Coronary artery (tissue), 2 donors: ENCODE results near the gene BMAL1.

Experiments used
- DNase-seq: peaks from one replicate; pipeline ENCODE4 v3.0.0-alpha.2; 2017; ENCODE audit warnings: low spot score
- H3K27ac ChIP-seq, 2 donors: fragments of 200-600 bp; sonication (generic); one replicate each; pipeline ENCODE4 v1.5.1; 2016 to 2019
- H3K4me3 ChIP-seq: fragments of 200-600 bp; sonication (generic); 2 replicates; pipeline ENCODE4 v1.5.1; 2016; ENCODE audit warnings: mild to moderate bottlenecking, moderate library complexity
- TF ChIP-seq, protein P1 (sequence below): fragments of 200-600 bp; sonication (generic); IDR thresholded peaks from one replicate; pipeline ENCODE4 v1.5.1; 2019; ENCODE audit warnings: antibody characterized with exemption

The BMAL1 gene

DNA sequence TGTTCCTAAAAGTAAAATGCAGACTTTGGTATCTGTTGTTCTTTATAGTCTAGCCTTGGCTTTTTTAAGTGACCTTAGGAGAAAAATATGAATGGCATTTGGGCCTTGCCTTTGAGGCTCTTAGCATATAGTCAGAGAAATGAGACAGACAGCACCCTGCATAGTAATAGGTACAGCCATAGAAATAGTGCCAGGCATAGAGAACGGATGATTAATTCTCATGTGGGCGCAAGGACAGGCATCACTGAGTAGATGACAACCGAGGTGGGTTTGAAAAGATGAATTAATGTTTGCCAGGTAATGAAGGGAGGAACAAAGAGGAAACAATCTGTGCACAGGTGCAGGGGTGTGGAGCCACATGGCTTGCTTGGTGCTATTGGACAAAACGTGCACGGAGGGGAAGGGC is 90.5 kb downstream of the BMAL1 start:
- TF ChIP-seq, protein P1, sequence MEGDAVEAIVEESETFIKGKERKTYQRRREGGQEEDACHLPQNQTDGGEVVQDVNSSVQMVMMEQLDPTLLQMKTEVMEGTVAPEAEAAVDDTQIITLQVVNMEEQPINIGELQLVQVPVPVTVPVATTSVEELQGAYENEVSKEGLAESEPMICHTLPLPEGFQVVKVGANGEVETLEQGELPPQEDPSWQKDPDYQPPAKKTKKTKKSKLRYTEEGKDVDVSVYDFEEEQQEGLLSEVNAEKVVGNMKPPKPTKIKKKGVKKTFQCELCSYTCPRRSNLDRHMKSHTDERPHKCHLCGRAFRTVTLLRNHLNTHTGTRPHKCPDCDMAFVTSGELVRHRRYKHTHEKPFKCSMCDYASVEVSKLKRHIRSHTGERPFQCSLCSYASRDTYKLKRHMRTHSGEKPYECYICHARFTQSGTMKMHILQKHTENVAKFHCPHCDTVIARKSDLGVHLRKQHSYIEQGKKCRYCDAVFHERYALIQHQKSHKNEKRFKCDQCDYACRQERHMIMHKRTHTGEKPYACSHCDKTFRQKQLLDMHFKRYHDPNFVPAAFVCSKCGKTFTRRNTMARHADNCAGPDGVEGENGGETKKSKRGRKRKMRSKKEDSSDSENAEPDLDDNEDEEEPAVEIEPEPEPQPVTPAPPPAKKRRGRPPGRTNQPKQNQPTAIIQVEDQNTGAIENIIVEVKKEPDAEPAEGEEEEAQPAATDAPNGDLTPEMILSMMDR, result no peak
- H3K27ac ChIP-seq, result no peak overlapping the region
- no peak for DNase-seq
- no peak overlapping the region for H3K4me3 ChIP-seq

DNA sequence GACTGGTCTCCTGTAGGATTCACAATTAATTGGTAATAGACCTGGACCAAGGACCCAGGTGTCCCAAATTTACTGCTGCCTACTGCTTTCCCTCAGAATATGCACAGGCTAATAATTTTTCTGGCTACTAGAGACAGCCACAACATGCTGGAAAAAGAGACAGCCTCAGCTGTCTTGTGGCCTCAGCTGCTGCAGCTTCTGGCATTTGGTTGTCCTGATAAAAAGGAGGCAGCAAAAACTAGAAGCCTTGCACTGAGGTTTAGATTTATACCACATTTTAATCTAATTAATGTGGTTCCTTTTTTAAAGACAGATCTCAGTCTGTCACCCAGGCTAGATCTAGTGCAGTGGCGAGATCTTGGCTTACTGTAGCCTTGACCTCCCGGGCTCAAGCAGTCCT is 95.6 kb downstream of the BMAL1 start:
- DNase-seq, result no peak
- H3K27ac ChIP-seq, result no peak overlapping the region
- H3K4me3 ChIP-seq, result no peak overlapping the region
- TF ChIP-seq, protein P1, result no peak

DNA sequence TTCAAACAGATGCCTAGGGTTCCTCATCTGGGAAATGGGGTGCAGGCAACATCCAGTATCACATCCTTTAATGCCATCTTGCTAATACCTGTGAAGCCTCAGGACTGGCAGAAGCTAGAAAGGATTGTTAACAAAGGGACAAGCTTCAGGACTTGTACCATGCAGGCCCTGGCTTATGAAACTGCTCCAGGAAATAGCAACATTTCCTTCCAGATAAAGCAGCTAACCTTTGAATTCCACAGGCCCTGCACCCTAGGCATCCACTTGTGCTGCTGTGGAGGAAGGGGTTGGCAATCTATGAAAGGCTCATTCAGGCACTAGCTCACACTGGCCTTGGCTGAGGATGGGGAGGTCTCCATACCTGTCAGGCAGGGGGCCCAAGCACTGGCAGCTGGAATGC is 98.2 kb downstream of the BMAL1 start:
- Histone ChIP-seq H3K27ac (no peak overlapping the region), H3K4me3 (no peak overlapping the region)
- TF ChIP-seq, protein P1, result no peak
- DNase-seq, result no peak

DNA sequence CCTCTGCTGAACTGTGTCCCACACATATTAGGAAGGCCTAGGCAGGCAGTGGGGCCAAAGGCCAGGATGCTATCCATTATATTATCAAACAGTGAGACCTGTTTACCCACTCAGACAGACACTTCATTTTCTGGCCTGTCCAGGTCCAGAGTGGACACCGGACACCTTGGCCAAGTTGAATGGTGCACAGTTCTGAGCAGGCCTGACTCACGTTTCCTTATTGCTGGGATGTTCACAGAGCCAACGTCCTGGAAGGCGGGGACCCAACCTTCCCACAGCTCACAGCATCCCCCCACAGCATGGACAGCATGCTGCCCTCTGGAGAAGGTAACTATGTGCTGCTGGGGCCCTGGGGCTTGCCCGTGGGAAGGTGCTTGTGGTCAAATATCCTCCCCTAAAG is 98.8 kb downstream of the BMAL1 start:
- no peak overlapping the region for H3K27ac ChIP-seq
- no peak for DNase-seq
- no peak overlapping the region for H3K4me3 ChIP-seq
- TF ChIP-seq, protein P1, result no peak

DNA sequence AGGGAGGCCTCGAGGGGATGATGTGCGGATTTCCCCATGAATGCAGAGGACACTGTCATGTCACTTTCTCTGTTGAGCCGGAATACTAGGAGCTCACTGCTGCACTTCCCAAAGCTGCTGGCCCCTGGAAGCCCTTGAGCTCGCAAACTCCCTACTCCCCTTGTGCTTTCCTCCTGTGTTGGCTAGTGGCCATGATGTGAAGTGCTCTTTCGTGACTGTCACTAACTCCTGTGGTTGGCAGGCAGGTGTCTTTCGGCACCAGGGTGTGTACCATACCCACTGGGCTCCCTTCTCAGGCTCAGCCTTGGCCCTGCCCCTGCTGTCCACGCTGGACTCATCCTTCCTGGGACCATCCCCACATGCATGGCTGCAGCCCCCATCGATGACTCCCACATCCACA is 99.2 kb downstream of the BMAL1 start:
- DNase-seq, result no peak
- H3K4me3 ChIP-seq, result no peak overlapping the region
- no peak overlapping the region for H3K27ac ChIP-seq
- TF ChIP-seq, protein P1, result no peak

- Histone ChIP-seq H3K4me3 (no peak overlapping the region), H3K27ac (no peak overlapping the region)
- TF ChIP-seq, protein P1, result no peak
- DNase-seq, result no peak
Observed at GRCh38 chr11:13378316-13378715, 100.7 kb downstream of the BMAL1 start.

- no peak for DNase-seq
- Histone ChIP-seq H3K4me3 (no peak overlapping the region), H3K27ac (no peak overlapping the region)
- TF ChIP-seq, protein P1, result no peak
Observed at GRCh38 chr11:13380731-13381130, 103.1 kb downstream of the BMAL1 start.
